Gastroesophageal sphincter (tissue), 4 donors: ENCODE measurements around the gene TLL1. TPM values are rescaled to one million over a fixed set of nuclear protein-coding genes. Genes with fewer than 3 reads are reported as not detected.

ENCODE experiments used
- ATAC-seq: fragments of 150-250 bp; one replicate; pipeline ENCODE4 v1.9.1; 2016; ENCODE audit warnings: mild to moderate bottlenecking, moderate library complexity
- H3K27ac ChIP-seq, 4 donors: fragments of 200-600 bp; sonication (generic) in 3 of 4; 1 replicate in 3 of 4; 2 replicates in 1 of 4; pipeline ENCODE4 v1.5.1; 2016 to 2019
- H3K27me3 ChIP-seq: fragments of 200-600 bp; sonication (generic); one replicate; pipeline ENCODE4 v1.5.1; 2019
- H3K36me3 ChIP-seq, 2 donors: fragments of 200-600 bp; sonication (generic); one replicate each; pipeline ENCODE4 v1.5.1; 2019; ENCODE audit warnings: control low read depth in 1 of 2
- H3K4me1 ChIP-seq, 3 donors: fragments of 200-600 bp; sonication (generic); 1 replicate in 2 of 3; 2 replicates in 1 of 3; pipeline ENCODE4 v1.5.1; 2016 to 2019; ENCODE audit warnings: control low read depth in 2 of 3
- H3K4me3 ChIP-seq, 2 donors: fragments of 200-600 bp; sonication (generic); one replicate each; pipeline ENCODE4 v1.5.1; 2019; ENCODE audit warnings: mild to moderate bottlenecking in 1 of 2, moderate library complexity in 1 of 2
- H3K9me3 ChIP-seq, 3 donors: fragments of 200-600 bp; sonication (generic); one replicate each; pipeline ENCODE4 v1.5.1; 2017 to 2019; ENCODE audit warnings: control low read depth in 2 of 3
- CTCF ChIP-seq, 4 experiments: fragments of 200-600 bp in 2 of 4; fragments of 450-650 bp in 2 of 4; sonication (generic) in 1 of 4; IDR thresholded peaks; one replicate each; pipeline ENCODE4 v1.5.1; 2017 to 2019; ENCODE audit warnings: antibody characterized with exemption in 4 of 4, mild to moderate bottlenecking in 2 of 4, moderate library complexity in 2 of 4
- EP300 ChIP-seq: sonication (generic); formaldehyde crosslinking; IDR thresholded peaks from one replicate; pipeline ENCODE4 v1.6.1; 2017; ENCODE audit warnings: antibody characterized with exemption, mild to moderate bottlenecking
- POLR2A ChIP-seq, 2 donors: fragments of 450-650 bp; IDR thresholded peaks; one replicate each; pipeline ENCODE4 v1.6.1; 2017; ENCODE audit warnings: antibody characterized with exemption in 2 of 2, mild to moderate bottlenecking in 2 of 2, moderate library complexity in 1 of 2
- POLR2AphosphoS5 ChIP-seq: sonication (generic); formaldehyde crosslinking; IDR thresholded peaks from one replicate; pipeline ENCODE4 v1.6.1; 2017; ENCODE audit warnings: antibody characterized with exemption
- WGBS, 2 donors: methylation state at CpG; one replicate each; pipeline ENCODE4 v1.1.5; 2018; ENCODE audit warnings: low coverage in 1 of 2; 5-methylcytosine and 5-hydroxymethylcytosine counted together
- total RNA-seq, 4 donors: library from RNA; depleted of rRNA; stranded (reverse); fragments of >200 nt; gene quantifications; one replicate each; pipeline ENCODE4 v1.1.0, GENCODE V29; 2016

Gene TLL1
- total RNA-seq, 4 donors from 2014 or later = 7.0 to 9.3 (median 8.6) TPM

- TF ChIP-seq EP300 (no peak), POLR2AphosphoS5 (no peak), POLR2A (IDR thresholded peaks at IDR 0.05) (no peak), CTCF (IDR thresholded peaks at IDR 0.05) (no peak)
- no peaks in the 10 kb centered on the region for H3K9me3 ChIP-seq
- no peak for ATAC-seq
- peaks cover 0 to 4% (median 0%) of the 10 kb centered on the region in 3 donors for H3K4me1 ChIP-seq
- WGBS, 2 donors = 82 to 91% methylated on average over 4 of the region's 4 CpGs
- no peaks in the 10 kb centered on the region for H3K36me3 ChIP-seq
- H3K4me3 ChIP-seq = no peak overlapping the region
- no peak overlapping the region for H3K27ac ChIP-seq
- no peaks in the 10 kb centered on the region for H3K27me3 ChIP-seq
Observed at GRCh38 chr4:165991325-165992180, 118.5 kb downstream of the TLL1 start.

- Histone ChIP-seq H3K27me3 (no peaks in the 10 kb centered on the region), H3K4me1 (peaks cover 0 to 4% (median 0%) of the 10 kb centered on the region in 3 donors), H3K4me3 (no peak overlapping the region), H3K36me3 (no peaks in the 10 kb centered on the region), H3K27ac (no peak overlapping the region), H3K9me3 (no peaks in the 10 kb centered on the region)
- TF ChIP-seq CTCF (IDR thresholded peaks at IDR 0.05) = no peak
- no peak for ATAC-seq
- 67 to 71% methylated on average over 1 of the region's 1 CpG for WGBS, 2 donors
Observed at GRCh38 chr4:165992283-165992682, 119.2 kb downstream of the TLL1 start.

- TF ChIP-seq POLR2AphosphoS5 = no peak
- no peak overlapping the region for H3K27ac ChIP-seq
- no peaks in the 10 kb centered on the region for H3K9me3 ChIP-seq
- H3K4me3 ChIP-seq = no peak overlapping the region
- ATAC-seq = no peak
- H3K27me3 ChIP-seq = no peaks in the 10 kb centered on the region
- 33 to 56% methylated on average over 1 of the region's 1 CpG for WGBS, 2 donors
- no peaks in the 10 kb centered on the region for H3K36me3 ChIP-seq
- H3K4me1 ChIP-seq = peaks cover 0 to 4% (median 0%) of the 10 kb centered on the region in 3 donors
Observed at GRCh38 chr4:165994701-165995100, 121.7 kb downstream of the TLL1 start.

- no peak for TF ChIP-seq CTCF (IDR thresholded peaks at IDR 0.05)
- no peak for TF ChIP-seq POLR2A (IDR thresholded peaks at IDR 0.05)
- TF ChIP-seq EP300 = no peak
- TF ChIP-seq POLR2AphosphoS5 = no peak
- no peaks in the 10 kb centered on the region for H3K9me3 ChIP-seq
- H3K36me3 ChIP-seq = no peaks in the 10 kb centered on the region
- 73 to 90% methylated on average over 2 of the region's 2 CpGs for WGBS, 2 donors
- H3K4me1 ChIP-seq = no peaks in the 10 kb centered on the region
- ATAC-seq = no peak
- H3K27ac ChIP-seq = no peak overlapping the region
- H3K27me3 ChIP-seq = no peaks in the 10 kb centered on the region
- no peak overlapping the region for H3K4me3 ChIP-seq
Observed at GRCh38 chr4:166003811-166004210, 130.8 kb downstream of the TLL1 start.

GRCh38 chr4:166006217-166006616, 133.2 kb downstream of the TLL1 start:
- no peak for ATAC-seq
- Histone ChIP-seq H3K27ac (no peak overlapping the region), H3K4me3 (no peak overlapping the region), H3K9me3 (no peaks in the 10 kb centered on the region), H3K36me3 (no peaks in the 10 kb centered on the region), H3K4me1 (no peaks in the 10 kb centered on the region), H3K27me3 (no peaks in the 10 kb centered on the region)
- 86 to 100% methylated on average over 2 of the region's 2 CpGs for WGBS, 2 donors
- no peak for TF ChIP-seq POLR2A (IDR thresholded peaks at IDR 0.05)
- TF ChIP-seq EP300 = no peak
- TF ChIP-seq POLR2AphosphoS5 = no peak
- TF ChIP-seq CTCF (IDR thresholded peaks at IDR 0.05) = no peak
